GM12873 (cell line): ENCODE measurements around the gene HMGXB3.

Source experiments
- TF ChIP-seq, protein P1 (sequence below): IDR thresholded peaks from 2 replicates; pipeline ENCODE4 v1.5.1; 2012; ENCODE audit warnings: low read depth, mild to moderate bottlenecking, moderate library complexity, low read length, control low read depth; ENCODE audit not compliant: insufficient read depth; ENCODE audit errors: missing control alignments

The HMGXB3 gene

GRCh38 chr5:150057052-150057451 is 56.5 kb downstream of the HMGXB3 start:
- TF ChIP-seq, protein P1, sequence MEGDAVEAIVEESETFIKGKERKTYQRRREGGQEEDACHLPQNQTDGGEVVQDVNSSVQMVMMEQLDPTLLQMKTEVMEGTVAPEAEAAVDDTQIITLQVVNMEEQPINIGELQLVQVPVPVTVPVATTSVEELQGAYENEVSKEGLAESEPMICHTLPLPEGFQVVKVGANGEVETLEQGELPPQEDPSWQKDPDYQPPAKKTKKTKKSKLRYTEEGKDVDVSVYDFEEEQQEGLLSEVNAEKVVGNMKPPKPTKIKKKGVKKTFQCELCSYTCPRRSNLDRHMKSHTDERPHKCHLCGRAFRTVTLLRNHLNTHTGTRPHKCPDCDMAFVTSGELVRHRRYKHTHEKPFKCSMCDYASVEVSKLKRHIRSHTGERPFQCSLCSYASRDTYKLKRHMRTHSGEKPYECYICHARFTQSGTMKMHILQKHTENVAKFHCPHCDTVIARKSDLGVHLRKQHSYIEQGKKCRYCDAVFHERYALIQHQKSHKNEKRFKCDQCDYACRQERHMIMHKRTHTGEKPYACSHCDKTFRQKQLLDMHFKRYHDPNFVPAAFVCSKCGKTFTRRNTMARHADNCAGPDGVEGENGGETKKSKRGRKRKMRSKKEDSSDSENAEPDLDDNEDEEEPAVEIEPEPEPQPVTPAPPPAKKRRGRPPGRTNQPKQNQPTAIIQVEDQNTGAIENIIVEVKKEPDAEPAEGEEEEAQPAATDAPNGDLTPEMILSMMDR: no peak

DNA sequence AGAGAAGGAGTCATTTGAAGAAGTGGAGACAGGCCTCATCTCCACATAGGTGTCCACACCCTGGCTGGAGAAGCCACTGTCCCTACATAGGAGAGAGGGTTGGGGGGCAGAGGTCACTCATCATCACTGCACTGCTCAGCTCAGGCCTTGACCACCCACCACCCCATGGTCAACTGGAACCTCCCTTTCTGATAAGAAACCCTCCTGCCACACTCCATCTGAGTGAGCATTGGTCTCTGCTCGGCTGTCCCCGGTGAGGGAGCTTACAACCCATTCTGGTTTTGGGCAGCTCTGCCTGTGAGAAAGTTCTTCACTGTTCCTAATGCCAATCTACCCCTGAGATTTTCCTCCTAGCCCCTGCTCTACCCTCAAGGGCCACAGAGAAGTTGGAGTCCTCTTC is 57.0 kb downstream of the HMGXB3 start:
- TF ChIP-seq, protein P1: no peak

- TF ChIP-seq, protein P1: no peak
Observed at GRCh38 chr5:150057996-150058395, 57.5 kb downstream of the HMGXB3 start.

- TF ChIP-seq, protein P1: no peak
Observed at GRCh38 chr5:150058480-150059126, 58.1 kb downstream of the HMGXB3 start.

DNA sequence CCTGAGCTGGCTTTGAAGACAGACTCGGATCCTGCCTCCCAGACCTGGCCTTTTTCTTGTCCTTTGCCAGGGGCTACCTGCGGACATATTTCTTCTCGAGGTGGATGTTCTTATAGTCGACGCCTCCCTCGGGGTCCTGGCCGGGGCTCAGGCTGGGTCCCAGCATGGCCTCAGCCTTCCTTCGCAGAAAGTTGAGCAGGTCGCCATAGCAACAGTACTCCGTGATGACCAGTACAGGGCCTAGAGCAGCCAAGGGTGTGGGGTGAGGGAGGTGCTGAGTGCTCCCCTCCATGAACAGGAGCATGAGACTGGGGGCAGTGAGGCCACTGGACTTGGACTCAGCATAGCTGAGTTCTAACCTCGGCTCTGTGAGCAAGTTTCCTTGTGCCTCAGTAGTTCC is 59.1 kb downstream of the HMGXB3 start:
- TF ChIP-seq, protein P1: no peak

GRCh38 chr5:150060471-150060870 is 59.9 kb downstream of the HMGXB3 start:
- TF ChIP-seq, protein P1: no peak

- TF ChIP-seq, protein P1: no peak
Observed at GRCh38 chr5:150061538-150061995, 61.0 kb downstream of the HMGXB3 start.
